GM21367 (cell line): ENCODE results near the gene CYP2W1.
"Not testable (repeated sequence)": the region's sequence is repeated elsewhere in the genome, so short reads cannot be mapped to it uniquely, and the experiment has no call there.

Experiments used
- ATAC-seq: cut with Tn5 transposase; IDR thresholded peaks from one replicate; pipeline ENCODE4 v1.9.1; 2021; ENCODE audit not compliant: unreplicated experiment

CYP2W1 gene

GRCh38 chr7:996079-996872, 13.3 kb downstream of the CYP2W1 start:
- ATAC-seq, result no peak

- no peak for ATAC-seq
Measured at GRCh38 chr7:997404-998395, 14.7 kb downstream of the CYP2W1 start.

- no peak for ATAC-seq
Measured at GRCh38 chr7:999149-999879, 16.3 kb downstream of the CYP2W1 start.

DNA sequence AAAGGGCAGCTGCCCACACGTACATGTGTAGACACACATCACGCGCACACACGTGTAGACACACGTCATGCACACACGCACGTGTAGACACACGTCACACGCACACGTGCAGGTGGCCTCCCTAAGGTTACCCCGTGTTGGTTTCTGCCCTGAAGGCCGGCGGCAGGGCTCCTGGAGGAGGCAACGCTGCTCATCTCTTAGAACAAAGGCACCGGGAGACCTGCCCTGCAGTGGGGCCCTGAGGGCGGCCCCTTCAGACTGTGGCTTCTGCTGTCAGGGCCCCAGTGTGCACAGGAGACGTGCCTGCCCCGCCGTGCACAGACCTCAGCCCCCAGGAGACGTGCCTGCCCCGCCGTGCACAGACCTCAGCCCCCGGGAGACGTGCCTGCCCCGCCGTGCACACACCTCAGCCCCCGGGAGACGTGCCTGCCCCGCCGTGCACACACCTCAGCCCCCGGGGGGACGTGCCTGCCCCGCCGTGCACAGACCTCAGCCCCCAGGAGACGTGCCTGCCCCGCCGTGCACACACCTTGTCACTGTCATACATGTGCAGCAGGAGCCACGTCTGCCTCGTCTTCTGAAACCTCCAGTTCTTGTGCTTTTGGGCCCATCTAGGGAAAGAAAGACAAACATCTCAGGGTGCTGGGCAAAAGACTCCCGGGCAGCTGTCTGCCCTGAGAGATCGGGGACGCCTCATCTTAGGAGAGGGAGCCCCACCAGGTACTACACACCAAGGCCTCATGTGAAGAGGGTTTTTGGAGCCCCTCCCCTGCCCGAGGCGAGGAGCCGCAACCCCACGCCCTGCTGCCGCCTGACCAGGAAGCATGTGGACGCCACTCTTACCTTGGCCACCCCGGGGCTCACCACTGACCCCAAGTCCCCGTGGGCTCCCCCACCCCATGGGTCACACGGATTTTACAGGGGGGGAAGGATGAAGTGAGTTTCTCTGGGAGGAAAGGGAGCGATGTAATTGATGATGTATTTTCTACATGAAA, 17.3 kb downstream of the CYP2W1 start:
- ATAC-seq, result no peak

GRCh38 chr7:1001069-1001770, 18.2 kb downstream of the CYP2W1 start:
- not testable (repeated sequence) for ATAC-seq

DNA sequence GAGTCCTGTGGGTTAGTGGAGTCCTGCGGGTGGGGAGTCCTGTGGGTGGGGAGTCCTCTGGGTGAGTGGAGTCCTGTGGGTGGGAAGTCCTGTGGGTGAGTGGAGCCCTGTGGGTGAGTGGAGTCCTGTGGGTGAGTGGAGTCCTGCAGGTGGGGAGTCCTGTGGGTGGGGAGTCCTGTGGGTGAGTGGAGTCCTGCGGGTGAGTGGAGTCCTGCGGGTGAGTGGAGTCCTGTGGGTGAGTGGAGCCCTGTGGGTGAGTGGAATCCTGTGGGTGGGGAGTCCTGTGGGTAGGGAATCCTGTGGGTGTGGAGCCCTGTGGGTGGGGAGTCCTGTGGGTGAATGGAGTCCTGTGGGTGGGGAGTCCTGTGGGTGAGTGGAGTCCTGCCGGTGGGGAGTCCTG, 19.0 kb downstream of the CYP2W1 start:
- ATAC-seq, result not testable (repeated sequence)

DNA sequence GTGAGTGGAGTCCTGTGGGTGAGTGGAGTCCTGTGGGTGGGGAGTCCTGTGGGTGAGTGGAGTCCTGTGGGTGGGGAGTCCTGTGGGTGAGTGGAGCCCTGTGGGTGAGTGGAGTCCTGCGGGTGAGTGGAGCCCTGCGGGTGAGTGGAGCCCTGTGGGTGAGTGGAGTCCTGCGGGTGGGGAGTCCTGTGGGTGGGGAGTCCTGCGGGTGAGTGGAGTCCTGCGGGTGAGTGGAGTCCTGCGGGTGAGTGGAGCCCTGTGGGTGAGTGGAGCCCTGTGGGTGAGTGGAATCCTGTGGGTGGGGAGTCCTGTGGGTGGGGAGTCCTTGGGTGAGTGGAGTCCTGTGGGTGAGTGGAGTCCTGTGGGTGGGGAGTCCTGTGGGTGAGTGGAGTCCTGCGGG, 19.5 kb downstream of the CYP2W1 start:
- ATAC-seq, result not testable (repeated sequence)

GRCh38 chr7:1004018-1004852, 21.3 kb downstream of the CYP2W1 start:
- no peak for ATAC-seq

DNA sequence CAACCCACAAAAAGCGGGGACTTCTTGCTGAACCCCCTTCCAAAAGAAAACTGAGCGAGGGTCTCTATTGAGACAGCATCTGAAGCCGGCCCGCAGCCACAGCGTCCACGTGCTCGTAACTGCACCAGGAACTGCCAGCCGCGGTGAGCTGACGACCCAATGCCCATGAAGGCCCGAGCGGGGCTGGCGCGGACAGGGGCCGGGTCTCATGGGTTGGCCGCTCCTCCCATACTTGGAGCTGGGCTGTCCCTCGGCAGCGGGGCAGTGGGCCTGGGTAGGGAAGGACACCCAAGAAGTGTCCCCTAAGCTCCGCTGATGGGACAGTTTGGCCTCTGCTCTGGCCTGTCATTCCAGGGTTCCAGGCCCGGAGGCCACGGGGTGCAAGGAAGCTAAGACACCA, 22.3 kb downstream of the CYP2W1 start:
- ATAC-seq, result no peak

- no peak for ATAC-seq
Measured at GRCh38 chr7:1007901-1008300, 24.9 kb downstream of the CYP2W1 start.

GRCh38 chr7:1008733-1009363, 25.9 kb downstream of the CYP2W1 start:
- no peak for ATAC-seq

DNA sequence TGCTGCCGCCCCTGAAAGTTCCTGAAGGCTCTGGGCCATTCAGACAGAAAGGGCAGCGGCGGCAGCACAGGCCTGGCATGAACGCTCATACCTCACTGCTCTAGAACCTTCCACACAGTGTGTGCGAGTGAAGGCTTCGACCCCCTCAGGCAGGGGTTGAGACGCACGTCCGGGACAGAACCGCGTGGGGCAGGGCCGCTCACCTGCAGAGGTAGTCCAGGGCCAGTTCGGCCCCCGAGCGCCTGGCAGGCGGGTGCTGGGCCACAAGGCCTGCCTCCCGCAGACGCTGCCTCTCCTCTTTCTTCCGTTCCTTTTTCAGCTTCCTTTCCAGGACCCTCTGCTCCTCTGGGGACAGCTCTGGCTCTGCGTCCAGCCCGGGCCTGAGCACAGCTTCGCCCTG, 26.8 kb downstream of the CYP2W1 start:
- no peak for ATAC-seq

DNA sequence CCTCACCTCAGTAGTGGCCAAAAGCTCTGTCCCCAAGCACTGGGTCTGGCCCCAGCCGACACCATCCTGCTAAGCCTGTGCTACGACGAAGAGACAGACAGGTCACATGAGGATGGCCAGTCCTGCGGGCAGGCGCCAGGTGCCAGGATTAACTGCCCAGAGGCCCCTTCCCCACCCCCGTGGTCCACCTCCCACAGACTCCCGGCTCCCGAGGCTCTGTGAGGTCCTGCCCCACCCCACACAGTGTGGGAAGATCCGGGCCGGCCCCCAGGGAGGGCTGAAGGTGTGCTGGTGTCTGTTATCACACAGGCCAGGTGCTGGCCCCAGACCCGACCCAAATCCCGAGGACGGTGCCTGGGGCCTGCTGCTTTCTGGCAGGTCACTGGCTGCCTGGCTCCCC, 27.2 kb downstream of the CYP2W1 start:
- ATAC-seq, result no peak

GRCh38 chr7:1011297-1012003, 28.5 kb downstream of the CYP2W1 start:
- no peak for ATAC-seq

- ATAC-seq, result no peak
Measured at GRCh38 chr7:1012004-1012715, 29.2 kb downstream of the CYP2W1 start.

- no peak for ATAC-seq
Measured at GRCh38 chr7:1012716-1013095, 29.7 kb downstream of the CYP2W1 start.

- no peak for ATAC-seq
Measured at GRCh38 chr7:1013581-1013980, 30.6 kb downstream of the CYP2W1 start.
